Suppressor macrophage (primary cell): ENCODE data around the gene SLC31A1.
"Not testable (repeated sequence)": the region's sequence is repeated elsewhere in the genome, so short reads cannot be mapped to it uniquely, and the experiment has no call there.

Experiments
- DNase-seq, 4 experiments: peaks; one replicate each; pipeline ENCODE4 v3.0.0-alpha.2; 2020 to 2022

The SLC31A1 gene

GRCh38 chr9:113266174-113266573 lies 44.8 kb downstream of the SLC31A1 start:
- no peak for DNase-seq

- no peak for DNase-seq
These were observed 46.7 kb downstream of the SLC31A1 start for GRCh38 chr9:113267911-113268566.

GRCh38 chr9:113269355-113269754 lies 48.0 kb downstream of the SLC31A1 start:
- DNase-seq, result no peak

- no peak for DNase-seq
These were observed 48.5 kb downstream of the SLC31A1 start for GRCh38 chr9:113269871-113270270.

GRCh38 chr9:113274474-113275156 lies 53.3 kb downstream of the SLC31A1 start:
- DNase-seq, result peak; percentile 66 to 83 (median 76)

- DNase-seq, result peak; percentile 98 to 99 (median 98)
These were observed 54.1 kb downstream of the SLC31A1 start, which contains the start of the genes CDC26 and PRPF4 for GRCh38 chr9:113275157-113276131. Gene CDC26 (minus strand): TSS chr9:113275572. CDS start chr9:113272507, 3,065 bp downstream. Gene PRPF4 (plus strand): TSS chr9:113275658. CDS start chr9:113275744, 86 bp downstream.

GRCh38 chr9:113278840-113279239 lies 57.5 kb downstream of the SLC31A1 start:
- no peak for DNase-seq

GRCh38 chr9:113281356-113281755 lies 60.0 kb downstream of the SLC31A1 start:
- no peak for DNase-seq

- no peak for DNase-seq
These were observed 67.7 kb downstream of the SLC31A1 start for GRCh38 chr9:113289091-113289490.

- no peak for DNase-seq
These were observed 68.8 kb downstream of the SLC31A1 start for GRCh38 chr9:113290052-113290607.

GRCh38 chr9:113293285-113293878 lies 72.0 kb downstream of the SLC31A1 start:
- DNase-seq, result no peak

GRCh38 chr9:113296247-113296646 lies 74.9 kb downstream of the SLC31A1 start:
- not testable (repeated sequence) for DNase-seq

- DNase-seq, result no peak
These were observed 75.6 kb downstream of the SLC31A1 start for GRCh38 chr9:113296796-113297558.

- DNase-seq, result no peak
These were observed 77.0 kb downstream of the SLC31A1 start for GRCh38 chr9:113298311-113298710.

- no peak for DNase-seq
These were observed 77.8 kb downstream of the SLC31A1 start for GRCh38 chr9:113298924-113299770.

- DNase-seq, result peak; percentile 65 to 90 (median 79)
These were observed 78.5 kb downstream of the SLC31A1 start for GRCh38 chr9:113299800-113300292.

GRCh38 chr9:113301548-113301947 lies 80.2 kb downstream of the SLC31A1 start:
- no peak for DNase-seq

- DNase-seq, result no peak
These were observed 81.6 kb downstream of the SLC31A1 start, which contains the start of gene RNF183 for GRCh38 chr9:113302792-113303418. Gene RNF183 (minus strand): TSS chr9:113303376. CDS start chr9:113298184, 5,192 bp downstream.

- DNase-seq, result no peak
These were observed 85.2 kb downstream of the SLC31A1 start for GRCh38 chr9:113306566-113306965.
